SK-N-MC (cell line): ENCODE measurements around the gene RPL18A.

Experiments used
- EZH2 ChIP-seq: fragments of 200-600 bp; sonication (generic); IDR thresholded peaks from one replicate; pipeline ENCODE4 v1.6.1; 2017; ENCODE audit warnings: antibody characterized with exemption
- POLR2AphosphoS5 ChIP-seq: IDR thresholded peaks from 2 replicates; pipeline ENCODE4 v1.6.1; 2012; ENCODE audit warnings: mild to moderate bottlenecking, low read depth, low read length, borderline replicate concordance

- TF ChIP-seq POLR2AphosphoS5 (no peak), EZH2 (no peak)
Measured at GRCh38 chr19:17830567-17831418, 28.9 kb upstream of the RPL18A start.
